Lower leg skin (tissue), 3 donors: ENCODE data around the gene TCF7L2.

Experiments used
- CTCF ChIP-seq, 3 donors: fragments of 450-650 bp; IDR thresholded peaks; one replicate each; pipeline ENCODE4 v1.5.1; 2016; ENCODE audit warnings: antibody characterized with exemption in 3 of 3, mild to moderate bottlenecking in 3 of 3, moderate library complexity in 2 of 3
- POLR2A ChIP-seq, 2 donors: fragments of 450-650 bp; IDR thresholded peaks; one replicate each; pipeline ENCODE4 v1.6.1; 2016 to 2017; ENCODE audit warnings: antibody characterized with exemption in 2 of 2, mild to moderate bottlenecking in 1 of 2, moderate library complexity in 1 of 2

- TF ChIP-seq POLR2A (IDR thresholded peaks at IDR 0.05) (no peak), CTCF (IDR thresholded peaks at IDR 0.05) (no peak)
These were observed 217.7 kb downstream of the TCF7L2 start for GRCh38 chr10:113167702-113168101.
